GM12878 (cell line): Measurements from ENCODE around the gene CARD14. TPM values are rescaled to one million over a fixed set of nuclear protein-coding genes. Genes with fewer than 3 reads are reported as not detected.

Experiments used
- ATAC-seq: fragments of 200-7000 bp; cut with Tn5 transposase; 3 replicates; pipeline ENCODE4 v1.9.1; 2020; ENCODE audit warnings: mild to moderate bottlenecking, moderate library complexity
- BruUV-seq: library from RNA; stranded (reverse); fragments of 400-500 nt; replicated peaks from 2 replicates; lab custom pipeline; 2021; lab: Mats Ljungman, UMichigan
- CTCF ChIA-PET: fragments of 300-600 bp; sonication (Branson Sonifier 250); formaldehyde crosslinking; extraction: SDS; loops from one replicate; lab custom pipeline; 2021; ENCODE audit warnings: inconsistent platforms; lab: Yijun Ruan, JAX
- POLR2A ChIA-PET: fragments of 350-600 bp; formaldehyde crosslinking; extraction: SDS; loops from one replicate; lab custom pipeline; 2021; ENCODE audit warnings: inconsistent platforms; lab: Charles Lee
- RAD21 ChIA-PET: fragments of 300-600 bp; sonication (Branson Sonifier 250); formaldehyde crosslinking; loops from one replicate; lab custom pipeline; 2023; ENCODE audit warnings: antibody characterized with exemption; ENCODE audit not compliant: unreplicated experiment; lab: Charles Lee
- SMC1A ChIA-PET: fragments of 300-600 bp; sonication (Branson Sonifier 250); formaldehyde crosslinking; loops from one replicate; lab custom pipeline; 2023; ENCODE audit not compliant: unreplicated experiment, uncharacterized antibody; lab: Charles Lee
- DNase-seq: peaks from one replicate; pipeline ENCODE4 v3.0.0-alpha.2; 2011; ENCODE audit warnings: low read depth, low spot score
- FAIRE-seq: peaks from 3 replicates; lab custom pipeline; 2011; peaks lifted over from hg19 to GRCh38; lab: Jason Lieb, UNC
- H2AFZ ChIP-seq: 2 replicates; pipeline ENCODE4 v1.6.0; 2011; ENCODE audit warnings: low read depth, low read length, control low read depth; ENCODE audit not compliant: control insufficient read depth
- H3K27ac ChIP-seq: 2 replicates; pipeline ENCODE4 v1.5.1; 2011; ENCODE audit warnings: control low read depth; ENCODE audit not compliant: control insufficient read depth, insufficient read depth
- H3K27me3 ChIP-seq, 2 experiments: replicated peaks in 1 of 2; 2 replicates each; pipeline versions ENCODE4 v1.6.0 to v1.6.1; 2011; ENCODE audit warnings: low read length in 1 of 2; ENCODE audit not compliant: control insufficient read depth in 2 of 2, insufficient read depth in 2 of 2
- H3K36me3 ChIP-seq, 2 experiments: 2 replicates each; pipeline ENCODE4 v1.5.1; 2011; ENCODE audit warnings: low read length in 1 of 2; ENCODE audit not compliant: control insufficient read depth in 2 of 2, insufficient read depth in 2 of 2
- H3K4me1 ChIP-seq: 2 replicates; pipeline ENCODE4 v1.6.1; 2011; ENCODE audit warnings: mild to moderate bottlenecking, low read length, moderate library complexity, mixed read lengths; ENCODE audit not compliant: control insufficient read depth, insufficient read depth
- H3K4me2 ChIP-seq: 2 replicates; pipeline ENCODE4 v1.6.0; 2011; ENCODE audit warnings: control low read depth; ENCODE audit not compliant: control insufficient read depth, insufficient read depth
- H3K4me3 ChIP-seq: fragments of 200-600 bp; sonication (generic); 2 replicates; pipeline ENCODE4 v1.5.1; 2016
- H3K79me2 ChIP-seq: 2 replicates; pipeline ENCODE4 v1.6.0; 2011; ENCODE audit warnings: low read length; ENCODE audit not compliant: control insufficient read depth, insufficient read depth
- H3K9ac ChIP-seq: 2 replicates; pipeline ENCODE4 v1.8.0; 2011; ENCODE audit warnings: low read length, control low read depth, mixed read lengths; ENCODE audit not compliant: control insufficient read depth, insufficient read depth
- H3K9me3 ChIP-seq: replicated peaks from 3 replicates; pipeline ENCODE4 v1.5.1; 2011; ENCODE audit warnings: mild to moderate bottlenecking, low read length; ENCODE audit not compliant: control insufficient read depth, insufficient read depth
- H4K20me1 ChIP-seq: 2 replicates; pipeline ENCODE4 v1.6.0; 2011; ENCODE audit not compliant: control insufficient read depth, insufficient read depth
- CREM ChIP-seq: IDR thresholded peaks from 2 replicates; pipeline ENCODE4 v1.6.1; 2014; ENCODE audit warnings: antibody characterized with exemption, low read depth
- PAX8 ChIP-seq: fragments of 450-650 bp; IDR thresholded peaks from 2 replicates; pipeline ENCODE4 v1.6.1; 2017; ENCODE audit warnings: mild to moderate bottlenecking, moderate library complexity
- WRNIP1 ChIP-seq: IDR thresholded peaks from 2 replicates; pipeline ENCODE4 v1.6.1; 2011; ENCODE audit warnings: low read depth, low read length, improper control_type of control experiment, borderline replicate concordance
- WGBS: methylation state at CpG from one replicate; pipeline ENCODE4 v1.1.6; 2016; ENCODE audit warnings: low lambda C conversion rate; ENCODE audit not compliant: insufficient replicate concordance, insufficient coverage; ENCODE audit errors: missing lambda C conversion rate; 5-methylcytosine and 5-hydroxymethylcytosine counted together
- in situ Hi-C: fragments of 300-500 bp; cut with MboI; formaldehyde crosslinking; loops from 9 replicates; pipeline ENCODE4 v1.14.3; 2018; ENCODE audit warnings: mixed read lengths
- intact Hi-C: fragments of 100-400 bp; cut with micrococcal nuclease; formaldehyde crosslinking; loops from one replicate; pipeline ENCODE4 v1.14.2; 2022; ENCODE audit not compliant: unreplicated experiment
- polyA plus RNA-seq, 11 experiments: library from polyadenylated mRNA; depleted of rRNA in 4 of 11; unstranded in 6 of 11; stranded (reverse) in 5 of 11; fragments of >200 nt; fragmentation: Nextera tagmentation in 4 of 11; fragmentation: Illumina TruSeq in 1 of 11; extraction: Ambion mirVana in 4 of 11; extraction: Trizol in 1 of 11; gene quantifications; 1 replicate in 1 of 11; 2 replicates in 10 of 11; pipeline versions ENCODE4 v1.2.1 to v1.2.3, GENCODE V29; 2011 to 2016; ENCODE audit warnings: inconsistent platforms in 2 of 11, missing spikeins in 2 of 11, low read depth in 1 of 11
- total RNA-seq, 4 experiments: library from RNA; depleted of rRNA in 3 of 4; stranded (reverse); fragments of >200 nt in 3 of 4; fragmentation: Illumina TruSeq in 1 of 4; extraction: Trizol in 1 of 4; gene quantifications; 2 replicates each; pipeline versions ENCODE4 v1.2.1 to v1.2.3, GENCODE V29; 2013 to 2021
- TF ChIP-seq, protein P1 (sequence below): IDR thresholded peaks from 2 replicates; pipeline ENCODE4 v1.6.1; 2011; ENCODE audit warnings: low read depth, mild to moderate bottlenecking, low read length, moderate library complexity, borderline replicate concordance; ENCODE audit errors: extremely low read depth
- TF ChIP-seq, protein P2 (sequence below): IDR thresholded peaks from 2 replicates; pipeline ENCODE4 v1.6.1; 2012; ENCODE audit warnings: improper control_type of control experiment, low read depth, low read length; ENCODE audit not compliant: insufficient replicate concordance
- TF ChIP-seq, protein P3 (sequence below): IDR thresholded peaks from 2 replicates; pipeline ENCODE4 v1.6.1; 2012; ENCODE audit warnings: mild to moderate bottlenecking, low read depth, low read length

The CARD14 gene
- total and polyA plus RNA-seq, 10 of the 15 experiments (the other 5 are each of a cell fraction or from before 2014, with no cell fraction given) = 0.08 to 0.15 TPM; not detected in 8

DNA sequence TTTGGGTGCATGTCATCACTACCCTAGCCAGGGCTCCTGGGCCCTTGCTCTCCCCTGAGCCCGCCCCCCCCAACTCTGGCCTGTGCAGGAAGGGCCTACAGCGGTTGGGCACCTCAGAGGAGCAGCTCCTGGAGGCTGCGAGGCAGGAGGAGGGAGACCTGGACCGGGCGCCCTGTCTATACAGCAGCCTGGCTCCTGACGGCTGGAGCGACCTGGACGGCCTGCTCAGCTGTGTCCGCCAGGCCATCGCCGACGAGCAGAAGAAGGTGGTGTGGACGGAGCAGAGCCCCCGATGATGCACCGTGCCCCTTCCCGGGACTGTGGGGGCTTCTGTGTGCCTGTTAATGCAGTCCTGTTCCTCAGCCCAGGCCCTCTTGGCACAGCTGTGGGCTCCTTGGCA is 38.2 kb downstream of the CARD14 start:
- FAIRE-seq = no peak
- H3K36me3 ChIP-seq = no peaks in the 10 kb centered on the region; a peak in 2 of 4 replicates
- POLR2A ChIA-PET = no interaction called here

DNA sequence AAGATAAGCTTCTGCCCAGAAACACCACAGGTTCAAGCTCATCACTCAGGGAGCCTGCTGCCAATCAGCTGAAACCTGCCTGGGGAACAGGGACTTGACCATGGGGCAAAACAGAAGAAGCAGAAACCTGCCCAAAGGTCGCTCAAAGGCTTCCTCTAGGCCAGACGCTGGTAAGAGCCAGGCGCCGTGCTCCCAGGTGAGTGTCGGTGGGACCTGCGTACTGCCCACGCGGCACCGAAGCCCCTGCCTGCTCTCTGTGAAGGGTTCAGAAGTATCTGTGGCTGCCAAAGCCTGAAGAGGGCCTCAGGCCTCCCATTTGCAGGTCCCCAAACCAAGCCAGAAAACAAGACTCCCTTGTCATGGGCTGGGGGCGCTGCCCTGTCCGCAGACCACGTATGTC is 39.9 kb downstream of the CARD14 start:
- POLR2A ChIA-PET = no interaction called here
- no peak overlapping the region for H2AFZ ChIP-seq
- TF ChIP-seq PAX8 (no peak), WRNIP1 (no peak), CREM (no peak)
- TF ChIP-seq, protein P1, sequence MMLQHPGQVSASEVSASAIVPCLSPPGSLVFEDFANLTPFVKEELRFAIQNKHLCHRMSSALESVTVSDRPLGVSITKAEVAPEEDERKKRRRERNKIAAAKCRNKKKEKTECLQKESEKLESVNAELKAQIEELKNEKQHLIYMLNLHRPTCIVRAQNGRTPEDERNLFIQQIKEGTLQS = no peak
- TF ChIP-seq, protein P2, sequence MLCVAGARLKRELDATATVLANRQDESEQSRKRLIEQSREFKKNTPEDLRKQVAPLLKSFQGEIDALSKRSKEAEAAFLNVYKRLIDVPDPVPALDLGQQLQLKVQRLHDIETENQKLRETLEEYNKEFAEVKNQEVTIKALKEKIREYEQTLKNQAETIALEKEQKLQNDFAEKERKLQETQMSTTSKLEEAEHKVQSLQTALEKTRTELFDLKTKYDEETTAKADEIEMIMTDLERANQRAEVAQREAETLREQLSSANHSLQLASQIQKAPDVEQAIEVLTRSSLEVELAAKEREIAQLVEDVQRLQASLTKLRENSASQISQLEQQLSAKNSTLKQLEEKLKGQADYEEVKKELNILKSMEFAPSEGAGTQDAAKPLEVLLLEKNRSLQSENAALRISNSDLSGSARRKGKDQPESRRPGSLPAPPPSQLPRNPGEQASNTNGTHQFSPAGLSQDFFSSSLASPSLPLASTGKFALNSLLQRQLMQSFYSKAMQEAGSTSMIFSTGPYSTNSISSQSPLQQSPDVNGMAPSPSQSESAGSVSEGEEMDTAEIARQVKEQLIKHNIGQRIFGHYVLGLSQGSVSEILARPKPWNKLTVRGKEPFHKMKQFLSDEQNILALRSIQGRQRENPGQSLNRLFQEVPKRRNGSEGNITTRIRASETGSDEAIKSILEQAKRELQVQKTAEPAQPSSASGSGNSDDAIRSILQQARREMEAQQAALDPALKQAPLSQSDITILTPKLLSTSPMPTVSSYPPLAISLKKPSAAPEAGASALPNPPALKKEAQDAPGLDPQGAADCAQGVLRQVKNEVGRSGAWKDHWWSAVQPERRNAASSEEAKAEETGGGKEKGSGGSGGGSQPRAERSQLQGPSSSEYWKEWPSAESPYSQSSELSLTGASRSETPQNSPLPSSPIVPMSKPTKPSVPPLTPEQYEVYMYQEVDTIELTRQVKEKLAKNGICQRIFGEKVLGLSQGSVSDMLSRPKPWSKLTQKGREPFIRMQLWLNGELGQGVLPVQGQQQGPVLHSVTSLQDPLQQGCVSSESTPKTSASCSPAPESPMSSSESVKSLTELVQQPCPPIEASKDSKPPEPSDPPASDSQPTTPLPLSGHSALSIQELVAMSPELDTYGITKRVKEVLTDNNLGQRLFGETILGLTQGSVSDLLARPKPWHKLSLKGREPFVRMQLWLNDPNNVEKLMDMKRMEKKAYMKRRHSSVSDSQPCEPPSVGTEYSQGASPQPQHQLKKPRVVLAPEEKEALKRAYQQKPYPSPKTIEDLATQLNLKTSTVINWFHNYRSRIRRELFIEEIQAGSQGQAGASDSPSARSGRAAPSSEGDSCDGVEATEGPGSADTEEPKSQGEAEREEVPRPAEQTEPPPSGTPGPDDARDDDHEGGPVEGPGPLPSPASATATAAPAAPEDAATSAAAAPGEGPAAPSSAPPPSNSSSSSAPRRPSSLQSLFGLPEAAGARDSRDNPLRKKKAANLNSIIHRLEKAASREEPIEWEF = no peak

More for the DNA sequence above, 38.2 kb downstream of the CARD14 start:
- ChIA-PET CTCF (no interaction called here), SMC1A (no interaction called here), RAD21 (no interaction called here)
- in situ Hi-C loops = no loop called here
- no peaks in the 10 kb centered on the region for H3K4me1 ChIP-seq
- DNase-seq (no peak), ATAC-seq (no peak)
- H3K9me3 ChIP-seq = no peaks in the 10 kb centered on the region
- H3K27ac ChIP-seq = no peak overlapping the region
- H3K4me3 ChIP-seq = no peak overlapping the region
- H4K20me1 ChIP-seq = no peaks in the 10 kb centered on the region
- TF ChIP-seq, protein P3, sequence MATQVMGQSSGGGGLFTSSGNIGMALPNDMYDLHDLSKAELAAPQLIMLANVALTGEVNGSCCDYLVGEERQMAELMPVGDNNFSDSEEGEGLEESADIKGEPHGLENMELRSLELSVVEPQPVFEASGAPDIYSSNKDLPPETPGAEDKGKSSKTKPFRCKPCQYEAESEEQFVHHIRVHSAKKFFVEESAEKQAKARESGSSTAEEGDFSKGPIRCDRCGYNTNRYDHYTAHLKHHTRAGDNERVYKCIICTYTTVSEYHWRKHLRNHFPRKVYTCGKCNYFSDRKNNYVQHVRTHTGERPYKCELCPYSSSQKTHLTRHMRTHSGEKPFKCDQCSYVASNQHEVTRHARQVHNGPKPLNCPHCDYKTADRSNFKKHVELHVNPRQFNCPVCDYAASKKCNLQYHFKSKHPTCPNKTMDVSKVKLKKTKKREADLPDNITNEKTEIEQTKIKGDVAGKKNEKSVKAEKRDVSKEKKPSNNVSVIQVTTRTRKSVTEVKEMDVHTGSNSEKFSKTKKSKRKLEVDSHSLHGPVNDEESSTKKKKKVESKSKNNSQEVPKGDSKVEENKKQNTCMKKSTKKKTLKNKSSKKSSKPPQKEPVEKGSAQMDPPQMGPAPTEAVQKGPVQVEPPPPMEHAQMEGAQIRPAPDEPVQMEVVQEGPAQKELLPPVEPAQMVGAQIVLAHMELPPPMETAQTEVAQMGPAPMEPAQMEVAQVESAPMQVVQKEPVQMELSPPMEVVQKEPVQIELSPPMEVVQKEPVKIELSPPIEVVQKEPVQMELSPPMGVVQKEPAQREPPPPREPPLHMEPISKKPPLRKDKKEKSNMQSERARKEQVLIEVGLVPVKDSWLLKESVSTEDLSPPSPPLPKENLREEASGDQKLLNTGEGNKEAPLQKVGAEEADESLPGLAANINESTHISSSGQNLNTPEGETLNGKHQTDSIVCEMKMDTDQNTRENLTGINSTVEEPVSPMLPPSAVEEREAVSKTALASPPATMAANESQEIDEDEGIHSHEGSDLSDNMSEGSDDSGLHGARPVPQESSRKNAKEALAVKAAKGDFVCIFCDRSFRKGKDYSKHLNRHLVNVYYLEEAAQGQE = no peak
- H2AFZ ChIP-seq = no peak overlapping the region
- no peak overlapping the region for H3K4me2 ChIP-seq
- H3K79me2 ChIP-seq = no peaks in the 10 kb centered on the region
- intact Hi-C loops = no loop called here
- no TSS peak for BruUV-seq
- no peaks in the 10 kb centered on the region for H3K27me3 ChIP-seq
- WGBS = 93% methylated on average over 16 of the region's 16 CpGs
- H3K9ac ChIP-seq = no peak overlapping the region

More for the DNA sequence above, 39.9 kb downstream of the CARD14 start:
- Histone ChIP-seq H4K20me1 (no peaks in the 10 kb centered on the region), H3K4me3 (no peak overlapping the region), H3K79me2 (no peaks in the 10 kb centered on the region), H3K27me3 (no peaks in the 10 kb centered on the region), H3K36me3 (no peaks in the 10 kb centered on the region; a peak in 2 of 4 replicates), H3K9me3 (no peaks in the 10 kb centered on the region), H3K4me2 (no peak overlapping the region), H3K4me1 (no peaks in the 10 kb centered on the region), H3K9ac (no peak overlapping the region), H3K27ac (no peak overlapping the region)
- in situ Hi-C loops = no loop called here
- 89% methylated on average over 12 of the region's 12 CpGs for WGBS
- DNase-seq (no peak), FAIRE-seq (no peak), ATAC-seq (no peak)
- SMC1A ChIA-PET = no interaction called here
- RAD21 ChIA-PET = no interaction called here
- BruUV-seq = no TSS peak
- intact Hi-C loops = no loop called here
- CTCF ChIA-PET = interaction anchor here (0.8 kb wide), 1 partner anchor 13 kb away, joined by 3 read pairs; no protein-coding TSS in a partner anchor
